ENCODE results near the gene REXO1. TPM values are rescaled to one million over a fixed set of nuclear protein-coding genes. Genes with fewer than 3 reads are reported as not detected.

Gene REXO1
- total RNA-seq, 1 experiment from 2014 or later = 56.8 TPM

- Histone ChIP-seq H3K9ac (ENCODE audit: extremely low read depth, insufficient read length, low read length) (no peak overlapping the region), H2BK12ac (ENCODE audit: insufficient read length, low read depth, low read length) (no peak overlapping the region), H3K27me3 (ENCODE audit: insufficient read depth, low read length) (no peaks in the 10 kb centered on the region), H3K9me3 (ENCODE audit: control insufficient read depth, low read depth, low read length) (no peaks in the 10 kb centered on the region), H2BK120ac (ENCODE audit: low read depth, low read length, poor library complexity, severe bottlenecking) (no peak overlapping the region), H4K5ac (ENCODE audit: insufficient read length, low read depth, low read length) (no peak overlapping the region), H2BK20ac (ENCODE audit: low read depth, low read length, poor library complexity, severe bottlenecking) (no peak overlapping the region), H2BK15ac (ENCODE audit: low read depth, low read length) (no peak overlapping the region), H4K8ac (replicated peaks; ENCODE audit: insufficient read length, low read depth, low read length) (no peak overlapping the region), H3K56ac (ENCODE audit: insufficient read length, low read depth, low read length) (no peak overlapping the region), H3K4me2 (ENCODE audit: insufficient read depth, insufficient read length, low read length) (no peak overlapping the region), H3K27ac (ENCODE audit: insufficient read length, low read depth, low read length) (no peak overlapping the region), H3K18ac (ENCODE audit: insufficient read length, low read depth, low read length) (no peak overlapping the region), H2BK5ac (ENCODE audit: insufficient read length, low read length) (no peak overlapping the region), H4K91ac (ENCODE audit: insufficient read length, low read depth, low read length) (no peak overlapping the region), H3K23me2 (ENCODE audit: insufficient read length, low read depth, low read length, poor library complexity, severe bottlenecking) (no peaks in the 10 kb centered on the region), H2AK5ac (ENCODE audit: insufficient read length, low read length) (no peak overlapping the region), H3T11ph (ENCODE audit: low read length) (no peak overlapping the region), H3K4ac (ENCODE audit: low read depth, low read length) (no peak overlapping the region), H3K79me1 (ENCODE audit: insufficient read depth, low read depth, low read length, poor library complexity, severe bottlenecking) (no peaks in the 10 kb centered on the region), H3K79me2 (ENCODE audit: insufficient read depth, low read length) (no peaks in the 10 kb centered on the region), H3K4me1 (ENCODE audit: insufficient read depth, low read length) (no peaks in the 10 kb centered on the region), H2AFZ (ENCODE audit: low read length) (no peak overlapping the region), H3K23ac (ENCODE audit: insufficient read length, low read depth, low read length) (no peak overlapping the region), H4K20me1 (ENCODE audit: control insufficient read depth, insufficient read depth, insufficient read length) (no peaks in the 10 kb centered on the region), H3K14ac (ENCODE audit: insufficient read depth, low read length) (no peak overlapping the region)
- no CpG with 5 or more reads among the region's 43 CpGs for WGBS (ENCODE audit: extremely low coverage, insufficient read length, low lambda C conversion rate)
- no peak for TF ChIP-seq CTCF (conservative IDR thresholded peaks at IDR 0.05)
- H3K4me3 Mint-ChIP-seq = no peak overlapping the region
- no peaks in the 10 kb centered on the region for H3K9me3 Mint-ChIP-seq
- peak overlapping the region in 1 of 3 experiments; percentile 81; a peak in 1 of 7 replicates for H3K27ac Mint-ChIP-seq
- no peak for DNase-seq
- no peaks in the 10 kb centered on the region for H3K27me3 Mint-ChIP-seq (ENCODE audit: low read depth)
- H3K4me1 Mint-ChIP-seq = no peaks in the 10 kb centered on the region
- peaks cover 8 to 45% (median 43%) of the 10 kb centered on the region in 3 experiments for H3K36me3 Mint-ChIP-seq (ENCODE audit: insufficient read depth in 1 of 3, low read depth in 3 of 3)
Observed at GRCh38 chr19:1819341-1820255, 28.7 kb downstream of the REXO1 start.
